NCI-H82 treated with DMSO at 0.1 percent for 48 hours (cell line): ENCODE results near the gene MITF.

Source experiments
- DNase-seq: peaks from one replicate; lab custom pipeline; 2025; ENCODE audit not compliant: unreplicated experiment; lab: John Stamatoyannopoulos, UW

MITF gene

GRCh38 chr3:70000563-70001081 lies 261.4 kb downstream of the MITF start:
- no peak for DNase-seq

- no peak for DNase-seq
Observed at GRCh38 chr3:70003119-70003518, 263.9 kb downstream of the MITF start.

GRCh38 chr3:70006089-70006488 lies 266.8 kb downstream of the MITF start:
- no peak for DNase-seq

- no peak for DNase-seq
Observed at GRCh38 chr3:70010346-70010745, 271.1 kb downstream of the MITF start.

- DNase-seq: no peak
Observed at GRCh38 chr3:70011582-70011981, 272.3 kb downstream of the MITF start.
